Osteoblast (primary cell): Measurements from ENCODE around the gene BCCIP. TPM values are rescaled to one million over a fixed set of nuclear protein-coding genes. Genes with fewer than 3 reads are reported as not detected.

Source experiments
- DNase-seq: peaks from one replicate; pipeline ENCODE4 v3.0.0; 2011; ENCODE audit warnings: low spot score, mixed read lengths; ENCODE audit not compliant: insufficient read length; ENCODE audit errors: missing footprints
- H2AFZ ChIP-seq: 2 replicates; pipeline ENCODE4 v1.6.0; 2011; ENCODE audit warnings: mild to moderate bottlenecking, low read length
- H3K27ac ChIP-seq: 2 replicates; pipeline ENCODE4 v1.5.1; 2011; ENCODE audit warnings: mild to moderate bottlenecking, low read depth, low read length, moderate library complexity
- H3K27me3 ChIP-seq: 2 replicates; pipeline ENCODE4 v1.6.0; 2012; ENCODE audit warnings: mild to moderate bottlenecking, control low read depth, inconsistent platforms, low read length, moderate library complexity; ENCODE audit not compliant: insufficient read depth
- H3K36me3 ChIP-seq: 2 replicates; pipeline ENCODE4 v1.5.1; 2011; ENCODE audit warnings: mild to moderate bottlenecking, low read length, control low read depth, moderate library complexity; ENCODE audit not compliant: insufficient read depth
- H3K4me1 ChIP-seq: 2 replicates; pipeline ENCODE4 v1.5.1; 2011; ENCODE audit warnings: mild to moderate bottlenecking, low read length, control low read depth, moderate library complexity; ENCODE audit not compliant: insufficient read depth
- H3K4me2 ChIP-seq: 2 replicates; pipeline ENCODE4 v1.6.0; 2011; ENCODE audit warnings: mild to moderate bottlenecking, low read length; ENCODE audit not compliant: insufficient read depth
- H3K4me3 ChIP-seq: fragments of 200-600 bp; sonication (generic); 3 replicates; pipeline ENCODE4 v1.5.1; 2012; ENCODE audit warnings: mild to moderate bottlenecking, low read length, inconsistent platforms; ENCODE audit not compliant: insufficient read depth
- H3K79me2 ChIP-seq: 2 replicates; pipeline ENCODE4 v1.6.0; 2012; ENCODE audit warnings: mild to moderate bottlenecking, low read length, control low read depth, inconsistent platforms; ENCODE audit not compliant: insufficient read depth
- H3K9me3 ChIP-seq: 2 replicates; pipeline ENCODE4 v1.5.1; 2011; ENCODE audit warnings: low read depth, low read length, control low read depth
- H4K20me1 ChIP-seq: 2 replicates; pipeline ENCODE4 v1.6.0; 2012; ENCODE audit warnings: mild to moderate bottlenecking, low read length, control low read depth; ENCODE audit not compliant: insufficient read depth
- CTCF ChIP-seq: IDR thresholded peaks from 2 replicates; pipeline ENCODE4 v1.5.1; 2011; ENCODE audit warnings: mild to moderate bottlenecking, low read depth, low read length, moderate library complexity; ENCODE audit errors: extremely low read depth
- total RNA-seq: library from RNA; depleted of rRNA; stranded (reverse); fragments of >200 nt; gene quantifications from 2 replicates; pipeline ENCODE4 v1.2.3, GENCODE V29; 2012

Gene BCCIP
- total RNA-seq = 25.9 and 26.8 TPM in 2 replicates

GRCh38 chr10:125822878-125823662 lies at the start of gene BCCIP, which contains the start of gene UROS:
TSS of gene BCCIP (plus strand) at chr10:125823546. CDS start at chr10:125823558, 12 bp downstream.
TSS of gene UROS (minus strand) at chr10:125823258. CDS start at chr10:125816499, 6,759 bp downstream.
- Histone ChIP-seq H3K27ac (peak within 1 kb of the TSS; percentile 98), H4K20me1 (peaks cover 24% of the 10 kb centered on the region), H3K4me3 (peak within 1 kb of the TSS; percentile 95), H3K27me3 (no peaks in the 10 kb centered on the region), H3K79me2 (peaks cover 68% of the 10 kb centered on the region), H3K4me1 (peaks cover 27% of the 10 kb centered on the region), H3K4me2 (peak within 1 kb of the TSS; percentile 88), H3K9me3 (no peaks in the 10 kb centered on the region), H2AFZ (peak within 1 kb of the TSS; percentile 98), H3K36me3 (peaks cover 21% of the 10 kb centered on the region)
- TF ChIP-seq CTCF = no peak
- DNase-seq = peak; percentile 98

GRCh38 chr10:125773687-125774543 lies 49.4 kb upstream of the BCCIP start:
- no peaks in the 10 kb centered on the region for H3K79me2 ChIP-seq
- H3K4me2 ChIP-seq = no peak overlapping the region
- H3K9me3 ChIP-seq = no peaks in the 10 kb centered on the region
- no peaks in the 10 kb centered on the region for H3K4me1 ChIP-seq
- peak; percentile 91 for DNase-seq
- H3K27ac ChIP-seq = no peak overlapping the region
- H2AFZ ChIP-seq = no peak overlapping the region
- no peak overlapping the region for H3K4me3 ChIP-seq
- H3K36me3 ChIP-seq = no peaks in the 10 kb centered on the region
- H3K27me3 ChIP-seq = peaks cover 9% of the 10 kb centered on the region
- no peaks in the 10 kb centered on the region for H4K20me1 ChIP-seq
- no peak for TF ChIP-seq CTCF

- no peak for TF ChIP-seq CTCF
- DNase-seq = no peak
- peaks cover 9% of the 10 kb centered on the region for H3K27me3 ChIP-seq
- H3K9me3 ChIP-seq = no peaks in the 10 kb centered on the region
- H4K20me1 ChIP-seq = no peaks in the 10 kb centered on the region
- H3K79me2 ChIP-seq = no peaks in the 10 kb centered on the region
- no peak overlapping the region for H3K27ac ChIP-seq
- H3K36me3 ChIP-seq = no peaks in the 10 kb centered on the region
- no peak overlapping the region for H3K4me3 ChIP-seq
- H2AFZ ChIP-seq = no peak overlapping the region
- H3K4me2 ChIP-seq = no peak overlapping the region
- no peaks in the 10 kb centered on the region for H3K4me1 ChIP-seq
These were observed 48.7 kb upstream of the BCCIP start for GRCh38 chr10:125774581-125775191.
